Measurements from ENCODE around the gene ERC1.

Gene ERC1

GRCh38 chr12:989751-990660 lies 1.0 kb upstream of the ERC1 start:
- peaks cover 35% of the 10 kb centered on the region for H3K4me1 ChIP-seq (ENCODE audit: low read depth, poor library complexity, severe bottlenecking)
- peak overlapping the region; percentile 66 for H3K4me2 ChIP-seq
- H3K4me3 ChIP-seq (IDR thresholded peaks at IDR 0.05; ENCODE audit: insufficient read depth, low read depth, low read length): no peak overlapping the region
- H3K79me2 ChIP-seq (ENCODE audit: insufficient read depth, low read depth): peaks cover 36% of the 10 kb centered on the region
- H3K27me3 ChIP-seq (ENCODE audit: insufficient read depth, low read depth): no peaks in the 10 kb centered on the region
- no peak for TF ChIP-seq CTCF (conservative IDR thresholded peaks at IDR 0.05; ENCODE audit: low read depth, low read length)
- H3K27ac ChIP-seq: peak overlapping the region; percentile 89
- H3K36me3 ChIP-seq (ENCODE audit: insufficient read depth): no peaks in the 10 kb centered on the region
- H4K20me1 ChIP-seq (ENCODE audit: insufficient read depth): no peaks in the 10 kb centered on the region
- H2AFZ ChIP-seq (ENCODE audit: low read depth): peak overlapping the region; percentile 96
- H3K9ac ChIP-seq: peak overlapping the region; percentile 94

GRCh38 chr12:991350-992333 lies 619 bp downstream of the ERC1 start:
- peaks cover 50% of the 10 kb centered on the region for H3K4me1 ChIP-seq (ENCODE audit: low read depth, poor library complexity, severe bottlenecking)
- no peak overlapping the region for H3K4me3 ChIP-seq (IDR thresholded peaks at IDR 0.05; ENCODE audit: insufficient read depth, low read depth, low read length)
- H4K20me1 ChIP-seq (ENCODE audit: insufficient read depth): no peaks in the 10 kb centered on the region
- H3K27ac ChIP-seq: peak overlapping the region; percentile 61
- H3K79me2 ChIP-seq (ENCODE audit: insufficient read depth, low read depth): peaks cover 51% of the 10 kb centered on the region
- peak overlapping the region; percentile 62 for H2AFZ ChIP-seq (ENCODE audit: low read depth)
- TF ChIP-seq CTCF (conservative IDR thresholded peaks at IDR 0.05; ENCODE audit: low read depth, low read length): no peak
- H3K36me3 ChIP-seq (ENCODE audit: insufficient read depth): no peaks in the 10 kb centered on the region
- no peaks in the 10 kb centered on the region for H3K27me3 ChIP-seq (ENCODE audit: insufficient read depth, low read depth)
- peak overlapping the region; percentile 58 for H3K9ac ChIP-seq
- peak overlapping the region; percentile 93 for H3K4me2 ChIP-seq

- Histone ChIP-seq H4K20me1 (ENCODE audit: insufficient read depth) (no peaks in the 10 kb centered on the region), H2AFZ (ENCODE audit: low read depth) (no peak overlapping the region), H3K36me3 (ENCODE audit: insufficient read depth) (no peaks in the 10 kb centered on the region), H3K79me2 (ENCODE audit: insufficient read depth, low read depth) (peaks cover 61% of the 10 kb centered on the region), H3K27ac (no peak overlapping the region; the same call in 1 of the 2 replicates), H3K4me1 (ENCODE audit: low read depth, poor library complexity, severe bottlenecking) (peaks cover 60% of the 10 kb centered on the region), H3K4me3 (IDR thresholded peaks at IDR 0.05; ENCODE audit: insufficient read depth, low read depth, low read length) (no peak overlapping the region), H3K9ac (peak overlapping the region; percentile 58; the same call in 1 of the 2 replicates), H3K27me3 (ENCODE audit: insufficient read depth, low read depth) (no peaks in the 10 kb centered on the region), H3K4me2 (peak overlapping the region; percentile 93)
- no peak for TF ChIP-seq CTCF (conservative IDR thresholded peaks at IDR 0.05; ENCODE audit: low read depth, low read length)
Observed at GRCh38 chr12:992647-993046, 1.6 kb downstream of the ERC1 start.

GRCh38 chr12:996881-997280 lies 5.9 kb downstream of the ERC1 start:
- H3K79me2 ChIP-seq (ENCODE audit: insufficient read depth, low read depth): peaks cover 87% of the 10 kb centered on the region
- peak overlapping the region; percentile 78 for H3K4me2 ChIP-seq
- no peak overlapping the region for H3K4me3 ChIP-seq (IDR thresholded peaks at IDR 0.05; ENCODE audit: insufficient read depth, low read depth, low read length)

More at GRCh38 chr12:996881-997280, 5.9 kb downstream of the ERC1 start:
- Histone ChIP-seq H3K9ac (no peak overlapping the region), H3K27me3 (ENCODE audit: insufficient read depth, low read depth) (no peaks in the 10 kb centered on the region), H3K36me3 (ENCODE audit: insufficient read depth) (no peaks in the 10 kb centered on the region; the same call in 1 of the 2 replicates), H2AFZ (ENCODE audit: low read depth) (no peak overlapping the region), H3K27ac (peak overlapping the region; percentile 57; the same call in 1 of the 2 replicates), H4K20me1 (ENCODE audit: insufficient read depth) (no peaks in the 10 kb centered on the region), H3K4me1 (ENCODE audit: low read depth, poor library complexity, severe bottlenecking) (peaks cover 75% of the 10 kb centered on the region)
- TF ChIP-seq CTCF (conservative IDR thresholded peaks at IDR 0.05; ENCODE audit: low read depth, low read length): no peak
